Lower lobe of right lung (tissue), 2 donors: Measurements from ENCODE around the gene SSC4D. TPM values are rescaled to one million over a fixed set of nuclear protein-coding genes. Genes with fewer than 3 reads are reported as not detected.
A peak's percentile ranks its signal among the peaks of the same experiment; 100 is the strongest.
"Not testable (repeated sequence)": the region's sequence is repeated elsewhere in the genome, so short reads cannot be mapped to it uniquely, and the experiment has no call there.

ENCODE experiments used
- ATAC-seq, 2 donors: fragments of 200-7000 bp; cut with Tn5 transposase; one replicate each; pipeline ENCODE4 v1.9.1; 2020 to 2022; ENCODE audit warnings: mild to moderate bottlenecking in 2 of 2, moderate library complexity in 2 of 2
- DNase-seq: peaks from one replicate; pipeline ENCODE4 v3.0.0-alpha.2; 2020
- H3K27ac ChIP-seq: fragments of 200-600 bp; one replicate; pipeline ENCODE4 v1.8.0; 2022
- H3K27me3 ChIP-seq: fragments of 200-600 bp; one replicate; pipeline ENCODE4 v1.8.0; 2022; ENCODE audit warnings: low read depth
- H3K36me3 ChIP-seq: fragments of 200-600 bp; one replicate; pipeline ENCODE4 v1.8.0; 2022; ENCODE audit warnings: mild to moderate bottlenecking
- H3K4me1 ChIP-seq: fragments of 200-600 bp; one replicate; pipeline ENCODE4 v1.8.0; 2022
- H3K4me3 ChIP-seq: fragments of 200-600 bp; one replicate; pipeline ENCODE4 v1.8.0; 2022; ENCODE audit warnings: mild to moderate bottlenecking
- H3K9me3 ChIP-seq: fragments of 200-600 bp; one replicate; pipeline ENCODE4 v1.8.0; 2022
- CTCF ChIP-seq: fragments of 200-600 bp; IDR thresholded peaks from one replicate; pipeline ENCODE4 v1.8.0; 2022; ENCODE audit warnings: antibody characterized with exemption, mild to moderate bottlenecking
- intact Hi-C: fragments of 100-400 bp; cut with DNase I; formaldehyde crosslinking; loops from one replicate; pipeline ENCODE4 v1.11.0; 2022
- total RNA-seq: library from RNA; stranded (reverse); fragmentation: NEBNext Ultra II Directional; extraction: Animal tissue kit (Norgen Biotek cat#: 25700); gene quantifications from one replicate; pipeline ENCODE4 v1.2.1, GENCODE V29; 2021
- donor health status: DM: no; HTN: yes; CAD: no; lungs with severe emphysema.

SSC4D gene
- total RNA-seq, 1 donor from 2014 or later, result 1.7 TPM

- DNase-seq, result peak; percentile 0
- Histone ChIP-seq H3K27ac (no peak overlapping the region), H3K9me3 (no peaks in the 10 kb centered on the region), H3K27me3 (no peaks in the 10 kb centered on the region), H3K4me3 (no peak overlapping the region), H3K36me3 (no peaks in the 10 kb centered on the region), H3K4me1 (peaks cover 24% of the 10 kb centered on the region)
- intact Hi-C loops, result no loop called here
- no peak for TF ChIP-seq CTCF
- no peak for ATAC-seq
Measured at GRCh38 chr7:76368190-76368589, 41.3 kb downstream of the SSC4D start.

- no peaks in the 10 kb centered on the region for H3K36me3 ChIP-seq
- no peaks in the 10 kb centered on the region for H3K27me3 ChIP-seq
- DNase-seq (no peak), ATAC-seq (no peak)
- H3K4me3 ChIP-seq, result peak overlapping the region; percentile 3
- H3K27ac ChIP-seq, result peak overlapping the region; percentile 79
- H3K4me1 ChIP-seq, result peaks cover 35% of the 10 kb centered on the region
- no peaks in the 10 kb centered on the region for H3K9me3 ChIP-seq
- intact Hi-C loops, result no loop called here
- no peak for TF ChIP-seq CTCF
Measured at GRCh38 chr7:76364198-76364584, 45.3 kb downstream of the SSC4D start.

GRCh38 chr7:76363754-76364153 lies 45.7 kb downstream of the SSC4D start:
- H3K36me3 ChIP-seq, intact Hi-C loops, H3K9me3 ChIP-seq, DNase-seq, H3K27me3 ChIP-seq, ATAC-seq, H3K4me3 ChIP-seq: not testable (repeated sequence)
- Histone ChIP-seq H3K4me1 (peaks cover 35% of the 10 kb centered on the region), H3K27ac (peak overlapping the region; percentile 79)

- Histone ChIP-seq H3K27ac (peak overlapping the region; percentile 99), H3K9me3 (no peaks in the 10 kb centered on the region), H3K36me3 (no peaks in the 10 kb centered on the region), H3K4me1 (peaks cover 41% of the 10 kb centered on the region), H3K27me3 (no peaks in the 10 kb centered on the region), H3K4me3 (peak overlapping the region; percentile 91)
- intact Hi-C loops, result no loop called here
- ATAC-seq (peak in 1 of 2 donors; percentile 1), DNase-seq (peak; percentile 60)
- TF ChIP-seq CTCF, result no peak
Measured at GRCh38 chr7:76359978-76360638, 49.4 kb downstream of the SSC4D start.

- H3K36me3 ChIP-seq, result no peaks in the 10 kb centered on the region
- peak; percentile 97 to 98 for ATAC-seq
- H3K4me3 ChIP-seq, result peak overlapping the region; percentile 91
- peak; percentile 74 for TF ChIP-seq CTCF
- H3K9me3 ChIP-seq, result no peaks in the 10 kb centered on the region
- intact Hi-C loops, result no loop called here
- H3K27ac ChIP-seq, result peak overlapping the region; percentile 99
- H3K4me1 ChIP-seq, result peaks cover 41% of the 10 kb centered on the region
- DNase-seq, result peak; percentile 98
- H3K27me3 ChIP-seq, result no peaks in the 10 kb centered on the region
Measured at GRCh38 chr7:76359111-76359977, 50.2 kb downstream of the SSC4D start.
